RWPE2 (cell line): ENCODE data around the gene DLG2.

Source experiments
- ATAC-seq: fragments of 200-7000 bp; cut with Tn5 transposase; 3 replicates; pipeline ENCODE4 v1.9.1; 2021; ENCODE audit warnings: low read depth
- DNase-seq: peaks from one replicate; pipeline ENCODE4 v3.0.0-alpha.2; 2020; ENCODE audit warnings: low spot score
- H3K27ac ChIP-seq: fragments of 450-650 bp; 2 replicates; pipeline ENCODE4 v1.5.1; 2017; ENCODE audit warnings: mild to moderate bottlenecking; ENCODE audit not compliant: poor library complexity, severe bottlenecking
- H3K27me3 ChIP-seq: fragments of 250-450 bp; sonication (Bioruptor Pico); 2 replicates; pipeline ENCODE4 v1.5.1; 2021; ENCODE audit warnings: mild to moderate bottlenecking, moderate library complexity; ENCODE audit not compliant: insufficient read depth, poor library complexity, severe bottlenecking
- H3K36me3 ChIP-seq: fragments of 250-450 bp; sonication (Bioruptor Pico); 2 replicates; pipeline ENCODE4 v1.5.1; 2020; ENCODE audit warnings: low read depth, mild to moderate bottlenecking, moderate library complexity
- H3K4me1 ChIP-seq: fragments of 250-450 bp; sonication (Bioruptor Pico); 2 replicates; pipeline ENCODE4 v1.5.1; 2021; ENCODE audit warnings: mild to moderate bottlenecking, moderate library complexity; ENCODE audit not compliant: insufficient read depth, poor library complexity, severe bottlenecking
- H3K4me3 ChIP-seq: fragments of 250-450 bp; sonication (Bioruptor Pico); 2 replicates; pipeline ENCODE4 v1.5.1; 2021; ENCODE audit warnings: mild to moderate bottlenecking, moderate library complexity; ENCODE audit not compliant: severe bottlenecking
- H3K9me3 ChIP-seq: fragments of 250-450 bp; sonication (Bioruptor Pico); 2 replicates; pipeline ENCODE4 v1.5.1; 2021; ENCODE audit warnings: mild to moderate bottlenecking, moderate library complexity; ENCODE audit not compliant: severe bottlenecking
- TF ChIP-seq, protein P1 (sequence below): fragments of 450-650 bp; IDR thresholded peaks from one replicate; pipeline ENCODE4 v1.5.1; 2017; ENCODE audit warnings: mild to moderate bottlenecking, moderate library complexity; ENCODE audit not compliant: poor library complexity, severe bottlenecking

DLG2 gene

DNA sequence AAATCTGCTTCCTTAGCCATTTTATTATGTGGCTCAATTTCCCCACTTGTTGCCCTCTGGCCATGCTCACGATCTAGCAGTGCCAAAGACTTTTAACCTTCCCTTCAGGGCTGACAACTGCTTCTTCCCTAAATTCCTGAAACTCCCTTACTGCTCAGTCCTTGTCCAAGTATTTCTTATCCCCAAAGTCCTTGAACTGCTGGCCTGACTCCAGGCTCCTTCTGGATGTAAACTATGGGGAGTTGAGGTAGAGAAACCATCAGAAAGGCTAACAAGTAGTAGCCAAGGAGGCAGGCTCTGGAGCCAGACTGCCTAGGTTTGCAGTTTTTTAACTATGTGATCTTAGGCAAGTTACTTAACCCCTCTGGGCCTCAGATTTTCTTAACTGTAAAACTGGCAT is 2082.3 kb downstream of the DLG2 start:
- no peak overlapping the region for H3K4me3 ChIP-seq
- TF ChIP-seq, protein P1, sequence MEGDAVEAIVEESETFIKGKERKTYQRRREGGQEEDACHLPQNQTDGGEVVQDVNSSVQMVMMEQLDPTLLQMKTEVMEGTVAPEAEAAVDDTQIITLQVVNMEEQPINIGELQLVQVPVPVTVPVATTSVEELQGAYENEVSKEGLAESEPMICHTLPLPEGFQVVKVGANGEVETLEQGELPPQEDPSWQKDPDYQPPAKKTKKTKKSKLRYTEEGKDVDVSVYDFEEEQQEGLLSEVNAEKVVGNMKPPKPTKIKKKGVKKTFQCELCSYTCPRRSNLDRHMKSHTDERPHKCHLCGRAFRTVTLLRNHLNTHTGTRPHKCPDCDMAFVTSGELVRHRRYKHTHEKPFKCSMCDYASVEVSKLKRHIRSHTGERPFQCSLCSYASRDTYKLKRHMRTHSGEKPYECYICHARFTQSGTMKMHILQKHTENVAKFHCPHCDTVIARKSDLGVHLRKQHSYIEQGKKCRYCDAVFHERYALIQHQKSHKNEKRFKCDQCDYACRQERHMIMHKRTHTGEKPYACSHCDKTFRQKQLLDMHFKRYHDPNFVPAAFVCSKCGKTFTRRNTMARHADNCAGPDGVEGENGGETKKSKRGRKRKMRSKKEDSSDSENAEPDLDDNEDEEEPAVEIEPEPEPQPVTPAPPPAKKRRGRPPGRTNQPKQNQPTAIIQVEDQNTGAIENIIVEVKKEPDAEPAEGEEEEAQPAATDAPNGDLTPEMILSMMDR: no peak
- DNase-seq (no peak), ATAC-seq (no peak)
- H3K27me3 ChIP-seq: peaks cover 4% of the 10 kb centered on the region
- H3K4me1 ChIP-seq: no peaks in the 10 kb centered on the region
- no peaks in the 10 kb centered on the region for H3K36me3 ChIP-seq
- no peaks in the 10 kb centered on the region for H3K9me3 ChIP-seq
- no peak overlapping the region for H3K27ac ChIP-seq

DNA sequence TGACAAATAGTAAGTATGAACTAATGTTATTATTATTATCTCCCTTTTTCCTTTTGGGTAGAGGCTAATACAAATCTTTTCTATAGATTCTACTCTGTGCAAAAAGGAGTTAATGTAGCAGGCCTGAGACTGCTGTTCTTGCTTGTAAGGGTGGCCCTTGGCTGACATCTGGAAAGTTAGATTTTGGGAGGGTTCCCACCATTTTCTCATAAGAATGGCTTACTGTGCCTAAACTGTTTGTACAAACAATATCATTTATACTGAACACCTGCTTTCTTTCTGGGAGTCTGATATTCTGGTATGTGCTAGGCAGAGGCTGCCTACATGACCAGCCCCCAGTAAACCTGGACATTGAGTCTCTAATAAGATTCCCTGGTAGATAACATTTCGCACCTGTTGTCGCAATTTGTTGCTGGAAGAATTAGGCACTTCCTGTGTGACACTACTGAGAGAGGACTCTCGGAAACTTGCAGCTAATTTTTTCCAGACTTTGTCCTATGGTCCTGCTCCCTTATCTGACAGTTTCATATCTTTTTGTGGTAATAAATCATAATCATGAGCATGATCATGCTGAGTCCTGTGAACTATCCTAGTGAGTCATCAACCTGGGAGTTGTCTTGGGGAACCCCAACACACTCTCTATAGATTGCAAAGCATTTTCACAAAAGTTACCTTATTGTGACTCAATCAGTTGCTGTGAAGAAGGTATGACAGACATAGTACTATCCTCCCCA is 2083.3 kb downstream of the DLG2 start:
- Histone ChIP-seq H3K9me3 (no peaks in the 10 kb centered on the region), H3K27ac (no peak overlapping the region), H3K4me1 (no peaks in the 10 kb centered on the region), H3K27me3 (peaks cover 4% of the 10 kb centered on the region), H3K4me3 (no peak overlapping the region), H3K36me3 (no peaks in the 10 kb centered on the region)
- no peak; the same call in 2 of the 3 replicates for ATAC-seq
- DNase-seq: no peak
- TF ChIP-seq, protein P1: no peak

DNA sequence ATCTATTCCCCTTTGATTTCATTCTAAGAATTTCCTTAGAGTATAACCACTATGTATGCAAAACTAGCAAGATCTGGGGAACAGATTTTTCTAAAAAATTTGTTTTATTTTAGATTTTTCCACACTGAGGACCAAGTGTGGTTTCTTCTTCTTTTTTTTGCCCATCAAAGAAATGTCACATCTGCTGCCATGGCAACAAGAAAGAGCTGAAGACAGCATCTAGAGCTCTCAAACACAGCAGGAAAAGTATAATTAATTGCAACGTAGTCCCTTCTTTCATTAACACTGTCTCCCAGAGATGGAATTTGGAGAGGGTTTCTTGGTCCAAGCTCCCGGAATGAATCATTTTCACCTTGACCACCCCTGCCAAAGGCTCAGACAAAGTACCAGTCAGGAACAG is 2084.3 kb downstream of the DLG2 start:
- no peaks in the 10 kb centered on the region for H3K36me3 ChIP-seq
- ATAC-seq: no peak
- TF ChIP-seq, protein P1: no peak
- no peak overlapping the region for H3K4me3 ChIP-seq
- H3K4me1 ChIP-seq: no peaks in the 10 kb centered on the region
- peaks cover 4% of the 10 kb centered on the region for H3K27me3 ChIP-seq
- DNase-seq: no peak
- no peaks in the 10 kb centered on the region for H3K9me3 ChIP-seq
- H3K27ac ChIP-seq: no peak overlapping the region

DNA sequence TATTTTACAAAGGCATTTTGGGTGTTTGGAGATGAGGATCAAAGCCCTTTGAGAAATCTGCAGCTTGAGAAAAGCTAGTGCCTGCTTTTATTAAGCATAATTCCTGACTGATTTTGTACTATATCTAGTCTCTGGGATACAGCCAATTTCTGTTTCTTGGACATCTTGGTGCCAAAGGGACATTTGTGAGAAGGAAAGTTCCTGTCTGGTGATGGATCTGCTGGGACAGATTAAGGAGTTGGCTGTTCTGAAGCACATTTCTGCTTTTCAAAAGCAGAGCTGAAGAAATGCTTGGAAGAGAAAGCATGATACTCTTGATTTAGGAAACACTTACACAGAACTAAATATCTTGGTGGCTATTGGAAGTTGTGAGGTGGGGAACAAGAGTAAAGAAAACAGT is 2086.4 kb downstream of the DLG2 start:
- H3K36me3 ChIP-seq: no peaks in the 10 kb centered on the region

More for the DNA sequence above, 2086.4 kb downstream of the DLG2 start:
- no peak overlapping the region for H3K27ac ChIP-seq
- no peaks in the 10 kb centered on the region for H3K9me3 ChIP-seq
- TF ChIP-seq, protein P1: no peak
- H3K4me3 ChIP-seq: no peak overlapping the region
- DNase-seq (no peak), ATAC-seq (no peak)
- H3K27me3 ChIP-seq: peaks cover 4% of the 10 kb centered on the region
- no peaks in the 10 kb centered on the region for H3K4me1 ChIP-seq
